ENCODE data around the gene RRAD. TPM values are rescaled to one million over a fixed set of nuclear protein-coding genes. Genes with fewer than 3 reads are reported as not detected.
A peak's percentile ranks its signal among the peaks of the same experiment; 100 is the strongest.
"Not testable (repeated sequence)": the region's sequence is repeated elsewhere in the genome, so short reads cannot be mapped to it uniquely, and the experiment has no call there.

Gene RRAD
- total RNA-seq, 2 donors from 2014 or later, result 2.3 to 12.8 TPM

- H3K4me1 Mint-ChIP-seq (ENCODE audit: low read depth in 2 of 2), result peaks cover 47 to 48% of the 10 kb centered on the region in 2 donors
Observed at GRCh38 chr16:66935314-66936011, 10.1 kb upstream of the RRAD start, which contains the start of gene CES2. CES2 (plus strand) TSS chr16:66935516; CDS start chr16:66935636, 120 bp downstream.

GRCh38 chr16:66934839-66935313 lies 9.5 kb upstream of the RRAD start:
- not testable (repeated sequence) for DNase-seq (ENCODE audit: low spot score); H3K27me3 Mint-ChIP-seq; H3K9me3 Mint-ChIP-seq
- peak in 1 of 2 donors; percentile 63 for ATAC-seq
- H3K4me3 Mint-ChIP-seq, result peak overlapping the region; percentile 95
- peak overlapping the region; percentile 97 to 98 for H3K27ac Mint-ChIP-seq
- peaks cover 47 to 48% of the 10 kb centered on the region in 2 donors for H3K4me1 Mint-ChIP-seq (ENCODE audit: low read depth in 2 of 2)
- H3K36me3 Mint-ChIP-seq, result peaks cover 10% of the 10 kb centered on the region

More at GRCh38 chr16:66935314-66936011, 10.1 kb upstream of the RRAD start, which contains the start of gene CES2:
- ATAC-seq, result no peak
- H3K27ac Mint-ChIP-seq, result peak within 1 kb of the TSS; percentile 97 to 98
- H3K27me3 Mint-ChIP-seq, result no peaks in the 10 kb centered on the region
- no peaks in the 10 kb centered on the region for H3K9me3 Mint-ChIP-seq
- H3K36me3 Mint-ChIP-seq, result peaks cover 10% of the 10 kb centered on the region
- no peak for DNase-seq (ENCODE audit: low spot score)
- H3K4me3 Mint-ChIP-seq, result peak within 1 kb of the TSS; percentile 95

- peak; percentile 93 for DNase-seq (ENCODE audit: low spot score)
- Mint-ChIP-seq H3K4me1 (ENCODE audit: low read depth in 2 of 2) (peaks cover 47 to 48% of the 10 kb centered on the region in 2 donors), H3K27ac (peak within 1 kb of the TSS; percentile 97 to 98), H3K9me3 (no peaks in the 10 kb centered on the region), H3K27me3 (no peaks in the 10 kb centered on the region), H3K36me3 (peaks cover 10% of the 10 kb centered on the region), H3K4me3 (peak within 1 kb of the TSS; percentile 95)
- ATAC-seq, result peak; percentile 92 to 93
Observed at GRCh38 chr16:66934138-66934838, 9.0 kb upstream of the RRAD start, which contains the start of gene CIAO2B. CIAO2B (minus strand) TSS chr16:66934402; CDS start chr16:66934364, 38 bp downstream.

GRCh38 chr16:66933776-66934137 lies 8.4 kb upstream of the RRAD start:
- Mint-ChIP-seq H3K36me3 (peaks cover 10% of the 10 kb centered on the region), H3K27ac (peak overlapping the region; percentile 97 to 98), H3K4me3 (peak overlapping the region; percentile 95), H3K27me3 (no peaks in the 10 kb centered on the region), H3K4me1 (ENCODE audit: low read depth in 2 of 2) (peaks cover 47 to 48% of the 10 kb centered on the region in 2 donors), H3K9me3 (no peaks in the 10 kb centered on the region)
- DNase-seq (ENCODE audit: low spot score) (no peak), ATAC-seq (peak in 1 of 2 donors; percentile 39)

- ATAC-seq (no peak), DNase-seq (ENCODE audit: low spot score) (no peak)
- Mint-ChIP-seq H3K4me3 (peak overlapping the region; percentile 95), H3K36me3 (peaks cover 10% of the 10 kb centered on the region), H3K27me3 (no peaks in the 10 kb centered on the region), H3K9me3 (no peaks in the 10 kb centered on the region), H3K27ac (peak overlapping the region in 1 of 2 donors; percentile 98), H3K4me1 (ENCODE audit: low read depth in 2 of 2) (peaks cover 56% of the 10 kb centered on the region in 2 donors)
Observed at GRCh38 chr16:66932076-66932475, 6.7 kb upstream of the RRAD start.

GRCh38 chr16:66931665-66932064 lies 6.3 kb upstream of the RRAD start:
- Mint-ChIP-seq H3K27me3 (no peaks in the 10 kb centered on the region), H3K4me1 (ENCODE audit: low read depth in 2 of 2) (peaks cover 56 to 59% of the 10 kb centered on the region in 2 donors)

GRCh38 chr16:66930189-66930588 lies 4.9 kb upstream of the RRAD start:
- H3K27ac Mint-ChIP-seq, result peak overlapping the region in 1 of 2 donors; percentile 72
- ATAC-seq (no peak), DNase-seq (ENCODE audit: low spot score) (no peak)
- no peak overlapping the region for H3K4me3 Mint-ChIP-seq
- H3K27me3 Mint-ChIP-seq, result no peaks in the 10 kb centered on the region
- peaks cover 10% of the 10 kb centered on the region for H3K36me3 Mint-ChIP-seq
- peaks cover 45 to 55% of the 10 kb centered on the region in 2 donors for H3K4me1 Mint-ChIP-seq (ENCODE audit: low read depth in 2 of 2)
- no peaks in the 10 kb centered on the region for H3K9me3 Mint-ChIP-seq

More at GRCh38 chr16:66931665-66932064, 6.3 kb upstream of the RRAD start:
- DNase-seq (ENCODE audit: low spot score), result no peak
- Mint-ChIP-seq H3K36me3 (peaks cover 10% of the 10 kb centered on the region), H3K27ac (no peak overlapping the region), H3K4me3 (no peak overlapping the region), H3K9me3 (no peaks in the 10 kb centered on the region)
- no peak for ATAC-seq

GRCh38 chr16:66928702-66929388 lies 3.5 kb upstream of the RRAD start:
- H3K36me3 Mint-ChIP-seq, result peaks cover 7% of the 10 kb centered on the region
- ATAC-seq (peak; percentile 8 to 34), DNase-seq (ENCODE audit: low spot score) (no peak)
- H3K9me3 Mint-ChIP-seq, result no peaks in the 10 kb centered on the region
- H3K4me3 Mint-ChIP-seq, result no peak overlapping the region
- H3K27ac Mint-ChIP-seq, result peak overlapping the region in 1 of 2 donors; percentile 72
- H3K27me3 Mint-ChIP-seq, result peaks cover 2% of the 10 kb centered on the region in 2 donors
- H3K4me1 Mint-ChIP-seq (ENCODE audit: low read depth in 2 of 2), result peaks cover 33 to 50% of the 10 kb centered on the region in 2 donors

- Mint-ChIP-seq H3K27me3 (peaks cover 8 to 9% of the 10 kb centered on the region in 2 donors), H3K36me3 (no peaks in the 10 kb centered on the region), H3K27ac (peak overlapping the region; percentile 49 to 62), H3K9me3 (no peaks in the 10 kb centered on the region), H3K4me1 (ENCODE audit: low read depth in 2 of 2) (peaks cover 25 to 49% of the 10 kb centered on the region in 2 donors), H3K4me3 (no peak overlapping the region)
- peak; percentile 57 to 61 for ATAC-seq
- DNase-seq (ENCODE audit: low spot score), result no peak
Observed at GRCh38 chr16:66927918-66928649, 2.7 kb upstream of the RRAD start.

GRCh38 chr16:66926961-66927436 lies 1.7 kb upstream of the RRAD start:
- DNase-seq (ENCODE audit: low spot score) (no peak), ATAC-seq (no peak)
- no peaks in the 10 kb centered on the region for H3K36me3 Mint-ChIP-seq
- H3K27ac Mint-ChIP-seq, result no peak overlapping the region
- no peaks in the 10 kb centered on the region for H3K9me3 Mint-ChIP-seq
- peaks cover 15 to 38% of the 10 kb centered on the region in 2 donors for H3K4me1 Mint-ChIP-seq (ENCODE audit: low read depth in 2 of 2)
- no peak overlapping the region for H3K4me3 Mint-ChIP-seq
- peaks cover 8 to 9% of the 10 kb centered on the region in 2 donors for H3K27me3 Mint-ChIP-seq

GRCh38 chr16:66926171-66926947 lies 1.0 kb upstream of the RRAD start:
- peaks cover 9% of the 10 kb centered on the region in 2 donors for H3K27me3 Mint-ChIP-seq

More at GRCh38 chr16:66926171-66926947, 1.0 kb upstream of the RRAD start:
- DNase-seq (ENCODE audit: low spot score) (no peak), ATAC-seq (no peak)
- H3K36me3 Mint-ChIP-seq, result no peaks in the 10 kb centered on the region
- no peak overlapping the region for H3K4me3 Mint-ChIP-seq
- peaks cover 10 to 34% of the 10 kb centered on the region in 2 donors for H3K4me1 Mint-ChIP-seq (ENCODE audit: low read depth in 2 of 2)
- peak overlapping the region in 1 of 2 donors; percentile 62 for H3K27ac Mint-ChIP-seq
- H3K9me3 Mint-ChIP-seq, result no peaks in the 10 kb centered on the region
